Measurements from ENCODE around the gene PLA1A.
"Not testable (repeated sequence)": the region's sequence is repeated elsewhere in the genome, so short reads cannot be mapped to it uniquely, and the experiment has no call there.

Gene PLA1A

GRCh38 chr3:119562307-119562961 lies 35.3 kb upstream of the PLA1A start:
- DNase-seq (ENCODE audit: low read depth), result no peak
- TF ChIP-seq CTCF (conservative IDR thresholded peaks at IDR 0.05; ENCODE audit: low read depth, low read length), result no peak
- H3K4me3 ChIP-seq (ENCODE audit: low read length), result no peak overlapping the region

GRCh38 chr3:119563334-119563733 lies 34.4 kb upstream of the PLA1A start:
- H3K4me3 ChIP-seq (ENCODE audit: low read length); DNase-seq (ENCODE audit: low read depth): not testable (repeated sequence)

- TF ChIP-seq CTCF (conservative IDR thresholded peaks at IDR 0.05; ENCODE audit: low read depth, low read length), result no peak
- DNase-seq (ENCODE audit: low read depth), result no peak
- H3K4me3 ChIP-seq (ENCODE audit: low read length), result no peak overlapping the region
These were observed 28.5 kb upstream of the PLA1A start for GRCh38 chr3:119569156-119569555.

GRCh38 chr3:119570229-119570628 lies 27.5 kb upstream of the PLA1A start:
- no peak overlapping the region for H3K4me3 ChIP-seq (ENCODE audit: low read length)
- no peak for DNase-seq (ENCODE audit: low read depth)
- no peak for TF ChIP-seq CTCF (conservative IDR thresholded peaks at IDR 0.05; ENCODE audit: low read depth, low read length)

- no peak for TF ChIP-seq CTCF (conservative IDR thresholded peaks at IDR 0.05; ENCODE audit: low read depth, low read length)
- H3K4me3 ChIP-seq (ENCODE audit: low read length), result no peak overlapping the region
- DNase-seq (ENCODE audit: low read depth), result no peak
These were observed 26.5 kb upstream of the PLA1A start for GRCh38 chr3:119571230-119571629.

- TF ChIP-seq CTCF (conservative IDR thresholded peaks at IDR 0.05; ENCODE audit: low read depth, low read length), result no peak
- no peak for DNase-seq (ENCODE audit: low read depth)
- no peak overlapping the region for H3K4me3 ChIP-seq (ENCODE audit: low read length)
These were observed 26.0 kb upstream of the PLA1A start for GRCh38 chr3:119571688-119572087.

- no peak for TF ChIP-seq CTCF (conservative IDR thresholded peaks at IDR 0.05; ENCODE audit: low read depth, low read length)
- no peak for DNase-seq (ENCODE audit: low read depth)
- H3K4me3 ChIP-seq (ENCODE audit: low read length), result no peak overlapping the region
These were observed 22.2 kb upstream of the PLA1A start for GRCh38 chr3:119575507-119575906.

All from retinal pigment epithelial cell (primary cell).